Panc1 (cell line): Measurements from ENCODE around the gene DCC. TPM values are rescaled to one million over a fixed set of nuclear protein-coding genes. Genes with fewer than 3 reads are reported as not detected.

ENCODE experiments used
- ATAC-seq: fragments of 200-7000 bp; cut with Tn5 transposase; 2 replicates; pipeline ENCODE4 v1.9.1; 2020; ENCODE audit warnings: mild to moderate bottlenecking, moderate library complexity
- BruUV-seq: library from RNA; stranded (reverse); fragments of 400-500 nt; replicated peaks from 2 replicates; lab custom pipeline; 2021; lab: Mats Ljungman, UMichigan
- CTCF ChIA-PET: fragments of 300-600 bp; sonication (Branson Sonifier 250); formaldehyde crosslinking; loops from one replicate; lab custom pipeline; 2022; ENCODE audit warnings: antibody characterized with exemption; lab: Charles Lee
- POLR2A ChIA-PET: fragments of 300-600 bp; sonication (Branson Sonifier 250); formaldehyde crosslinking; loops from one replicate; lab custom pipeline; 2022; ENCODE audit warnings: antibody characterized with exemption; lab: Charles Lee
- DNase-seq: peaks from one replicate; pipeline ENCODE4 v3.0.0-alpha.2; 2010; ENCODE audit warnings: low read depth, low spot score
- H3K27ac ChIP-seq: 2 replicates; pipeline ENCODE4 v1.5.1; 2011; ENCODE audit warnings: mild to moderate bottlenecking, low read length, inconsistent platforms
- H3K27me3 ChIP-seq: fragments of 200-500 bp; sonication (Bioruptor generic); 2 replicates; pipeline ENCODE4 v1.6.0; 2014; ENCODE audit warnings: low read length, inconsistent platforms; ENCODE audit not compliant: control insufficient read depth, insufficient read depth
- H3K36me3 ChIP-seq: fragments of 200-500 bp; sonication (Bioruptor generic); 2 replicates; pipeline ENCODE4 v1.5.1; 2014; ENCODE audit warnings: inconsistent platforms, mild to moderate bottlenecking, low read length, moderate library complexity; ENCODE audit not compliant: control insufficient read depth, insufficient read depth
- H3K4me1 ChIP-seq: 2 replicates; pipeline ENCODE4 v1.5.1; 2011; ENCODE audit warnings: inconsistent platforms, mild to moderate bottlenecking, low read length, moderate library complexity; ENCODE audit not compliant: control insufficient read depth, insufficient read depth
- H3K4me3 ChIP-seq, 2 experiments: 2 replicates each; pipeline ENCODE4 v1.5.1; 2011 to 2012; ENCODE audit warnings: low read depth in 2 of 2, low read length in 2 of 2, mild to moderate bottlenecking in 2 of 2, inconsistent platforms in 1 of 2, moderate library complexity in 1 of 2
- H3K9me3 ChIP-seq: fragments of 200-500 bp; sonication (Bioruptor generic); 2 replicates; pipeline ENCODE4 v1.5.1; 2014; ENCODE audit warnings: low read depth, mild to moderate bottlenecking, inconsistent platforms, low read length, moderate library complexity; ENCODE audit not compliant: control insufficient read depth, insufficient read depth
- CTCF ChIP-seq: fragments of 450-650 bp; IDR thresholded peaks from 2 replicates; pipeline ENCODE4 v1.5.1; 2017; ENCODE audit warnings: mild to moderate bottlenecking
- POLR2AphosphoS5 ChIP-seq: IDR thresholded peaks from 2 replicates; pipeline ENCODE4 v1.6.1; 2012; ENCODE audit warnings: mild to moderate bottlenecking, low read depth, low read length, moderate library complexity
- REST ChIP-seq, 2 experiments: IDR thresholded peaks; 2 replicates each; pipeline ENCODE4 v1.6.1; 2011 to 2012; ENCODE audit warnings: low read depth in 2 of 2, control low read depth in 1 of 2, low read length in 1 of 2, mild to moderate bottlenecking in 1 of 2, moderate library complexity in 1 of 2; ENCODE audit not compliant: insufficient read depth in 1 of 2
- SIN3A ChIP-seq: IDR thresholded peaks from 2 replicates; pipeline ENCODE4 v1.6.1; 2012; ENCODE audit warnings: low read depth, mild to moderate bottlenecking, low read length, moderate library complexity, borderline replicate concordance; ENCODE audit not compliant: insufficient read depth
- TCF7L2 ChIP-seq: IDR thresholded peaks from 2 replicates; pipeline ENCODE4 v1.6.1; 2011; ENCODE audit warnings: mild to moderate bottlenecking, low read depth, low read length, inconsistent platforms
- in situ Hi-C: cut with HindIII; loops from 2 replicates; pipeline ENCODE4 v1.10.0; 2016; ENCODE audit warnings: low sequenced_read_pairs, low pct_unique_long_range_greater_than_20kb
- intact Hi-C: fragments of 100-400 bp; cut with micrococcal nuclease; formaldehyde crosslinking; loops from one replicate; pipeline ENCODE4 v1.10.0; 2022; ENCODE audit not compliant: unreplicated experiment
- total RNA-seq: library from RNA; stranded (reverse); gene quantifications from one replicate; pipeline ENCODE4 v1.2.1, GENCODE V29; 2021; ENCODE audit not compliant: unreplicated experiment

DCC gene
- total RNA-seq, 1 experiment from 2014 or later, result not detected

- in situ Hi-C loops, result no loop called here
- POLR2A ChIA-PET, result no interaction called here
- BruUV-seq, result no TSS peak
These were observed 521.6 kb downstream of the DCC start for GRCh38 chr18:52861558-52861957.

GRCh38 chr18:52869349-52869923 lies 529.4 kb downstream of the DCC start:
- no peak overlapping the region for H3K4me3 ChIP-seq
- no peak for DNase-seq
- in situ Hi-C loops, result no loop called here
- TF ChIP-seq REST (IDR thresholded peaks at IDR 0.05; ENCODE audit: insufficient read depth in 1 of 2, low read depth in 2 of 2, low read length in 1 of 2), result no peak
- no peak for TF ChIP-seq SIN3A
- no peak for TF ChIP-seq CTCF
- TF ChIP-seq TCF7L2, result no peak
- no peaks in the 10 kb centered on the region for H3K27me3 ChIP-seq
- no peaks in the 10 kb centered on the region for H3K9me3 ChIP-seq
- H3K27ac ChIP-seq, result no peak overlapping the region
- CTCF ChIA-PET, result no interaction called here
- POLR2A ChIA-PET, result no interaction called here
- ATAC-seq, result no peak
- BruUV-seq, result no TSS peak
- no peaks in the 10 kb centered on the region for H3K4me1 ChIP-seq
- intact Hi-C loops, result no loop called here
- H3K36me3 ChIP-seq, result no peaks in the 10 kb centered on the region

More at GRCh38 chr18:52861558-52861957, 521.6 kb downstream of the DCC start:
- Histone ChIP-seq H3K27ac (no peak overlapping the region), H3K4me3 (no peak overlapping the region), H3K4me1 (no peaks in the 10 kb centered on the region), H3K9me3 (no peaks in the 10 kb centered on the region), H3K27me3 (no peaks in the 10 kb centered on the region), H3K36me3 (no peaks in the 10 kb centered on the region)
- DNase-seq (no peak), ATAC-seq (no peak)
- no peak for TF ChIP-seq SIN3A
- TF ChIP-seq POLR2AphosphoS5, result no peak
- no peak for TF ChIP-seq TCF7L2
- no peak for TF ChIP-seq CTCF
- TF ChIP-seq REST (IDR thresholded peaks at IDR 0.05; ENCODE audit: insufficient read depth in 1 of 2, low read depth in 2 of 2, low read length in 1 of 2), result no peak
- intact Hi-C loops, result no loop called here
- CTCF ChIA-PET, result no interaction called here
